Loucy (cell line): Measurements from ENCODE around the gene SNX8.

ENCODE experiments used
- H2AFZ ChIP-seq: fragments of 200-600 bp; sonication (generic); 2 replicates; pipeline ENCODE4 v1.6.0; 2016; ENCODE audit warnings: antibody characterized with exemption, mild to moderate bottlenecking, low read length, moderate library complexity
- H3F3A ChIP-seq: fragments of 200-600 bp; 2 replicates; pipeline ENCODE4 v1.6.0; 2016; ENCODE audit warnings: antibody characterized with exemption, low read depth, mild to moderate bottlenecking
- H3K27me3 ChIP-seq: fragments of 200-600 bp; sonication (generic); 2 replicates; pipeline ENCODE4 v1.6.1; 2014; ENCODE audit warnings: low read length, mild to moderate bottlenecking; ENCODE audit not compliant: insufficient read depth, poor library complexity, severe bottlenecking
- H3K36me3 ChIP-seq: fragments of 200-600 bp; sonication (generic); 2 replicates; pipeline ENCODE4 v1.6.1; 2016; ENCODE audit warnings: low read length; ENCODE audit not compliant: insufficient read depth
- H3K4me1 ChIP-seq: fragments of 200-600 bp; sonication (generic); 2 replicates; pipeline ENCODE4 v1.5.1; 2014; ENCODE audit warnings: low read length, mild to moderate bottlenecking; ENCODE audit not compliant: insufficient read depth, poor library complexity, severe bottlenecking
- H3K4me2 ChIP-seq: fragments of 200-600 bp; sonication (generic); 2 replicates; pipeline ENCODE4 v1.6.0; 2014; ENCODE audit warnings: antibody characterized with exemption, low read length, low read depth, mild to moderate bottlenecking; ENCODE audit not compliant: poor library complexity, severe bottlenecking
- H3K4me3 ChIP-seq: fragments of 200-600 bp; sonication (generic); 2 replicates; pipeline ENCODE4 v1.5.1; 2014; ENCODE audit warnings: low read length, mild to moderate bottlenecking, mixed read lengths; ENCODE audit not compliant: poor library complexity, severe bottlenecking
- H3K79me2 ChIP-seq: fragments of 200-600 bp; sonication (generic); 2 replicates; pipeline ENCODE4 v1.6.1; 2014; ENCODE audit warnings: low read length; ENCODE audit not compliant: insufficient read depth
- H3K9ac ChIP-seq: fragments of 200-600 bp; sonication (generic); 2 replicates; pipeline ENCODE4 v1.6.0; 2014; ENCODE audit warnings: mild to moderate bottlenecking, low read depth, low read length, moderate library complexity; ENCODE audit not compliant: poor library complexity, severe bottlenecking
- H3K9me2 ChIP-seq: fragments of 200-600 bp; sonication (generic); replicated peaks from 2 replicates; pipeline ENCODE4 v1.6.1; 2016; ENCODE audit warnings: low read depth, low read length, mixed read lengths
- H3K9me3 ChIP-seq: fragments of 200-600 bp; sonication (generic); 2 replicates; pipeline ENCODE4 v1.6.1; 2014; ENCODE audit warnings: mild to moderate bottlenecking, antibody characterized with exemption, low read length, low read depth; ENCODE audit not compliant: insufficient read depth
- H4K20me1 ChIP-seq: fragments of 200-600 bp; sonication (generic); 2 replicates; pipeline ENCODE4 v1.6.0; 2014; ENCODE audit warnings: antibody characterized with exemption, low read length, mild to moderate bottlenecking; ENCODE audit not compliant: insufficient read depth, poor library complexity, severe bottlenecking
- CTCF ChIP-seq: fragments of 200-600 bp; sonication (generic); conservative IDR thresholded peaks from 2 replicates; pipeline ENCODE4 v1.5.1; 2014; ENCODE audit warnings: mild to moderate bottlenecking, antibody characterized with exemption, low read length
- EZH2phosphoT487 ChIP-seq: fragments of 200-600 bp; IDR thresholded peaks from 2 replicates; pipeline ENCODE4 v1.6.1; 2018; ENCODE audit warnings: antibody characterized with exemption, mild to moderate bottlenecking, moderate library complexity, borderline replicate concordance

The SNX8 gene

GRCh38 chr7:2287745-2288144 is 26.5 kb downstream of the SNX8 start:
- Histone ChIP-seq H3K9me2 (no peaks in the 10 kb centered on the region), H3K4me3 (no peak overlapping the region), H3F3A (no peaks in the 10 kb centered on the region), H3K4me1 (no peaks in the 10 kb centered on the region), H2AFZ (no peak overlapping the region), H3K9me3 (no peaks in the 10 kb centered on the region), H3K36me3 (no peaks in the 10 kb centered on the region), H3K79me2 (no peaks in the 10 kb centered on the region; the same call in 1 of the 2 replicates), H3K4me2 (no peak overlapping the region), H4K20me1 (no peaks in the 10 kb centered on the region), H3K27me3 (no peaks in the 10 kb centered on the region), H3K9ac (no peak overlapping the region)
- TF ChIP-seq EZH2phosphoT487 (no peak), CTCF (no peak)

- Histone ChIP-seq H4K20me1 (no peaks in the 10 kb centered on the region), H3K4me2 (no peak overlapping the region), H3K9me3 (no peaks in the 10 kb centered on the region), H3K36me3 (no peaks in the 10 kb centered on the region), H3K79me2 (no peaks in the 10 kb centered on the region), H2AFZ (no peak overlapping the region), H3K9me2 (no peaks in the 10 kb centered on the region), H3K27me3 (no peaks in the 10 kb centered on the region), H3K9ac (no peak overlapping the region), H3K4me1 (peaks cover 9% of the 10 kb centered on the region), H3K4me3 (no peak overlapping the region), H3F3A (no peaks in the 10 kb centered on the region)
- TF ChIP-seq CTCF, result no peak
- TF ChIP-seq EZH2phosphoT487, result no peak
Observed at GRCh38 chr7:2283074-2283473, 31.2 kb downstream of the SNX8 start.

- TF ChIP-seq EZH2phosphoT487 (no peak), CTCF (no peak)
- Histone ChIP-seq H3K9me3 (no peaks in the 10 kb centered on the region), H3K9ac (no peak overlapping the region), H3K4me2 (no peak overlapping the region), H4K20me1 (no peaks in the 10 kb centered on the region), H3K79me2 (no peaks in the 10 kb centered on the region), H2AFZ (no peak overlapping the region), H3K4me1 (peaks cover 9% of the 10 kb centered on the region), H3K4me3 (no peak overlapping the region), H3F3A (no peaks in the 10 kb centered on the region), H3K36me3 (no peaks in the 10 kb centered on the region; the same call in 1 of the 2 replicates), H3K9me2 (no peaks in the 10 kb centered on the region), H3K27me3 (no peaks in the 10 kb centered on the region)
Observed at GRCh38 chr7:2282185-2282751, 32.0 kb downstream of the SNX8 start.
